ENCODE results near the gene SPCS2.

GRCh38 chr11:74932797-74933196, 16.3 kb upstream of the SPCS2 start:
- no peak for TF ChIP-seq POLR2A (IDR thresholded peaks at IDR 0.05)
- TF ChIP-seq, protein P1, sequence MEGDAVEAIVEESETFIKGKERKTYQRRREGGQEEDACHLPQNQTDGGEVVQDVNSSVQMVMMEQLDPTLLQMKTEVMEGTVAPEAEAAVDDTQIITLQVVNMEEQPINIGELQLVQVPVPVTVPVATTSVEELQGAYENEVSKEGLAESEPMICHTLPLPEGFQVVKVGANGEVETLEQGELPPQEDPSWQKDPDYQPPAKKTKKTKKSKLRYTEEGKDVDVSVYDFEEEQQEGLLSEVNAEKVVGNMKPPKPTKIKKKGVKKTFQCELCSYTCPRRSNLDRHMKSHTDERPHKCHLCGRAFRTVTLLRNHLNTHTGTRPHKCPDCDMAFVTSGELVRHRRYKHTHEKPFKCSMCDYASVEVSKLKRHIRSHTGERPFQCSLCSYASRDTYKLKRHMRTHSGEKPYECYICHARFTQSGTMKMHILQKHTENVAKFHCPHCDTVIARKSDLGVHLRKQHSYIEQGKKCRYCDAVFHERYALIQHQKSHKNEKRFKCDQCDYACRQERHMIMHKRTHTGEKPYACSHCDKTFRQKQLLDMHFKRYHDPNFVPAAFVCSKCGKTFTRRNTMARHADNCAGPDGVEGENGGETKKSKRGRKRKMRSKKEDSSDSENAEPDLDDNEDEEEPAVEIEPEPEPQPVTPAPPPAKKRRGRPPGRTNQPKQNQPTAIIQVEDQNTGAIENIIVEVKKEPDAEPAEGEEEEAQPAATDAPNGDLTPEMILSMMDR (IDR thresholded peaks at IDR 0.05): no peak
